Keratinocyte (primary cell): ENCODE data around the gene SFMBT1.

ENCODE experiments used
- CTCF ChIP-seq, 3 experiments: IDR thresholded peaks in 1 of 3; conservative IDR thresholded peaks in 1 of 3; optimal IDR thresholded peaks in 1 of 3; 2 replicates in 2 of 3; 3 replicates in 1 of 3; pipeline versions ENCODE3 to v1.5.1; 2011; ENCODE audit warnings: low read length in 3 of 3, mild to moderate bottlenecking in 3 of 3, moderate library complexity in 2 of 3, control low read depth in 1 of 3, inconsistent platforms in 1 of 3; ENCODE audit not compliant: insufficient read depth in 2 of 3; ENCODE audit errors: extremely low read depth in 1 of 3
- EZH2 ChIP-seq: IDR thresholded peaks from one replicate; pipeline ENCODE4 v1.6.1; 2012; ENCODE audit warnings: inconsistent platforms, mild to moderate bottlenecking, low read length, moderate library complexity

GRCh38 chr3:52912885-52913731 lies 132.8 kb downstream of the SFMBT1 start:
- TF ChIP-seq CTCF (optimal IDR thresholded peaks at IDR 0.05 in 1 of 3, IDR thresholded peaks at IDR 0.05 in 1 of 3, conservative IDR thresholded peaks at IDR 0.05 in 1 of 3; ENCODE audit: extremely low read depth in 1 of 3, insufficient read depth in 2 of 3, low read length in 3 of 3) (no peak), EZH2 (no peak)
